K562 (cell line): ENCODE data around the gene YOD1.

Experiments used
- EP300 ChIP-seq: IDR thresholded peaks from 2 replicates; pipeline ENCODE4 v1.6.1; 2012; ENCODE audit warnings: low read length, improper control_type of control experiment
- MAX ChIP-seq: sonication (generic); formaldehyde crosslinking; IDR thresholded peaks from 2 replicates; pipeline ENCODE4 v1.9.0; 2022; ENCODE audit warnings: mild to moderate bottlenecking, missing genetic modification reagents
- PATZ1 ChIP-seq: fragments of 250-450 bp; sonication (Bioruptor Pico); IDR thresholded peaks from 2 replicates; pipeline ENCODE4 v1.5.0; 2020; ENCODE audit warnings: mild to moderate bottlenecking, borderline replicate concordance
- TCF7L2 ChIP-seq: fragments of 150-350 bp; IDR thresholded peaks from 2 replicates; pipeline ENCODE4 v1.6.1; 2016; ENCODE audit warnings: low read depth, mild to moderate bottlenecking, low read length, moderate library complexity
- TF ChIP-seq, protein P1 (sequence below): sonication (generic); formaldehyde crosslinking; IDR thresholded peaks from 2 replicates; pipeline ENCODE4 v1.8.0; 2022; ENCODE audit warnings: mild to moderate bottlenecking, low read depth, missing genetic modification reagents

DNA sequence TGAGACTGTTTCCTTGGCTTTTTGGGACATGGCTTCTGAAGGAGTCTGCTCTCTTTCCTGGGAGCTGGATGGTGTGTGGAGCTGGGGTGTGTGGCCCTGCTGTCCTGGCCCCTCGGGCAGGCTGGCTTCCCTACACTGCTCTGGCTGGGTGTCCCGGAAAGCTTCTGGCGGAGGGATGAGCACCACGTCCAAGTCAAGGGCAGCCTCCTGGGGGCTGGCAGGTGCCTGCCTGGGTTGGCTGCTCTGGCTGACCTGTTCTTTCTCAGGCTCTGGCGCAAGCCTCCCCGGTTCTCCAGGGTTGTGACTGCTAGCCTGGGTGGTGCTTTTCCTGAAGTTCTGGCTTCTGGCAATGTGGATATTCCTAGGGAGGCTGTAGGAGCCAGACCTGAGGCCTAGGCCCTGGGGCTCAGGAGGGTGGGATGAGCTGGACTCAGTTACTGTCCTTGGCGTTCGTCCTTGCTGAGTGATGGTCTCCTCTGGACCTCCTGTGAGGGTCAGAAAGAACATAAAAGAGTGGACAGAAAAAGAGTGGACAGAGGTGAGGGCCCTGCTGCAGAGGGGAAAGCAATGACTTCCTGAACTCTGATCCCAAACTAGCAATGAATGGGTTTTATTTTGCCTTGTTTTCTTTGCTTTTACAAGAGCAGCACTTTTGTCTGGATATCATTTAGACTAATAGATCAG lies 27.9 kb downstream of the YOD1 start:
- TF ChIP-seq EP300 = no peak
- no peak for TF ChIP-seq PATZ1
- TF ChIP-seq, protein P1, sequence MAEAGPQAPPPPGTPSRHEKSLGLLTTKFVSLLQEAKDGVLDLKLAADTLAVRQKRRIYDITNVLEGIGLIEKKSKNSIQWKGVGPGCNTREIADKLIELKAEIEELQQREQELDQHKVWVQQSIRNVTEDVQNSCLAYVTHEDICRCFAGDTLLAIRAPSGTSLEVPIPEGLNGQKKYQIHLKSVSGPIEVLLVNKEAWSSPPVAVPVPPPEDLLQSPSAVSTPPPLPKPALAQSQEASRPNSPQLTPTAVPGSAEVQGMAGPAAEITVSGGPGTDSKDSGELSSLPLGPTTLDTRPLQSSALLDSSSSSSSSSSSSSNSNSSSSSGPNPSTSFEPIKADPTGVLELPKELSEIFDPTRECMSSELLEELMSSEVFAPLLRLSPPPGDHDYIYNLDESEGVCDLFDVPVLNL = no peak
- no peak for TF ChIP-seq TCF7L2
- TF ChIP-seq MAX = no peak
